ENCODE measurements around the gene EXO5. TPM values are rescaled to one million over a fixed set of nuclear protein-coding genes. Genes with fewer than 3 reads are reported as not detected.
A peak's percentile ranks its signal among the peaks of the same experiment; 100 is the strongest.

EXO5 gene
- total and polyA plus RNA-seq, 2 of the 13 experiments (the other 11 are each of a cell fraction or from before 2014, with no cell fraction given): 9.9 to 20.5 TPM

GRCh38 chr1:40476924-40477677 lies 31.5 kb upstream of the EXO5 start, which contains the start of gene ZFP69 (continued):
- TF ChIP-seq TCF7 (IDR thresholded peaks at IDR 0.05; ENCODE audit: low read depth) (no peak), ZBTB34 (CRISPR knock-in tag; IDR thresholded peaks at IDR 0.05) (no peak), MIXL1 (CRISPR knock-in tag; IDR thresholded peaks at IDR 0.05) (no peak), ZNF883 (CRISPR knock-in tag; IDR thresholded peaks at IDR 0.05; ENCODE audit: not compliant biosample characterization) (no peak), RNF2 (conservative IDR thresholded peaks at IDR 0.05; ENCODE audit: low read depth) (no peak), NFAT5 (CRISPR knock-in tag; IDR thresholded peaks at IDR 0.05) (no peak), KAT7 (CRISPR knock-in tag; IDR thresholded peaks at IDR 0.05; ENCODE audit: borderline replicate concordance) (no peak), IRX3 (CRISPR knock-in tag; IDR thresholded peaks at IDR 0.05; ENCODE audit: borderline replicate concordance, low read depth) (no peak), ELK4 (CRISPR knock-in tag; IDR thresholded peaks at IDR 0.05; ENCODE audit: borderline replicate concordance) (no peak), CHD2 (IDR thresholded peaks at IDR 0.05; ENCODE audit: low read depth, low read length) (no peak), CCDC6 (CRISPR knock-in tag; IDR thresholded peaks at IDR 0.05) (peak; percentile 68; the same call in 1 of the 2 replicates), ZNF343 (CRISPR knock-in tag; IDR thresholded peaks at IDR 0.05) (no peak; the same call in 1 of the 2 replicates), ZNF674 (CRISPR knock-in tag; IDR thresholded peaks at IDR 0.05; ENCODE audit: low read depth) (no peak), ZNF337 (CRISPR knock-in tag; IDR thresholded peaks at IDR 0.05; ENCODE audit: borderline replicate concordance, low read depth) (no peak), RARG (CRISPR knock-in tag; IDR thresholded peaks at IDR 0.05; ENCODE audit: low read depth) (no peak), LCORL (IDR thresholded peaks at IDR 0.05) (no peak), LCORL (CRISPR knock-in tag; IDR thresholded peaks at IDR 0.05) (peak; percentile 15; the same call in 1 of the 2 replicates), ZEB1 (IDR thresholded peaks at IDR 0.05; ENCODE audit: insufficient replicate concordance, low read depth) (no peak), ZFP1 (CRISPR knock-in tag; IDR thresholded peaks at IDR 0.05) (no peak), ATF3 (CRISPR knock-in tag; IDR thresholded peaks at IDR 0.05) (no peak), ZMYM2 (CRISPR knock-in tag; IDR thresholded peaks at IDR 0.05) (no peak), TCF12 (IDR thresholded peaks at IDR 0.05) (no peak), TCF12 (CRISPR knock-in tag; IDR thresholded peaks at IDR 0.05) (peak; percentile 82), ETV5 (CRISPR knock-in tag; IDR thresholded peaks at IDR 0.05; ENCODE audit: borderline replicate concordance) (peak; percentile 54; the same call in 1 of the 2 replicates)
